LNCAP (cell line): ENCODE measurements around the gene SRGAP3.

Experiments used
- TF ChIP-seq, protein P1 (sequence below): fragments of 450-650 bp; IDR thresholded peaks from 2 replicates; pipeline ENCODE4 v1.5.1; 2017; ENCODE audit warnings: mild to moderate bottlenecking

The SRGAP3 gene

DNA sequence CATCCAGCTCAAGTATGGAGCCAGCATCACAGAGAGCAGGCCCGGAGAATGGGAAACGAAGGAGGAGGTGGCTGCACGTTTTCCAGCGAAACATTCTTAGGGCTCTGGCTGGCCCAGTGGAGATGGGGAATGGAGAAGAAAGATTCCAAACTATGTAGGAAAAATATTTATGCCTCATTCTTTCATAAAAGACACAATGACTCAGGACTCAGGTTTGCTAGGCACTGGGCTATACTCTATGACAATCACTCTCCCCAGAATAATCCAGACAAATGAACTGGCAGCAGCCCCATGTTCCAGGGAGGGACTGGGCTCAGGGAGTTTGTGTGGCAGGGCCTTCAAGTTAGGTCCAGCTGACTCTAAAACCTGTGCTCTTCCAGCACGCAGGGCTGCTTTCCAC, 175.4 kb downstream of the SRGAP3 start:
- TF ChIP-seq, protein P1, sequence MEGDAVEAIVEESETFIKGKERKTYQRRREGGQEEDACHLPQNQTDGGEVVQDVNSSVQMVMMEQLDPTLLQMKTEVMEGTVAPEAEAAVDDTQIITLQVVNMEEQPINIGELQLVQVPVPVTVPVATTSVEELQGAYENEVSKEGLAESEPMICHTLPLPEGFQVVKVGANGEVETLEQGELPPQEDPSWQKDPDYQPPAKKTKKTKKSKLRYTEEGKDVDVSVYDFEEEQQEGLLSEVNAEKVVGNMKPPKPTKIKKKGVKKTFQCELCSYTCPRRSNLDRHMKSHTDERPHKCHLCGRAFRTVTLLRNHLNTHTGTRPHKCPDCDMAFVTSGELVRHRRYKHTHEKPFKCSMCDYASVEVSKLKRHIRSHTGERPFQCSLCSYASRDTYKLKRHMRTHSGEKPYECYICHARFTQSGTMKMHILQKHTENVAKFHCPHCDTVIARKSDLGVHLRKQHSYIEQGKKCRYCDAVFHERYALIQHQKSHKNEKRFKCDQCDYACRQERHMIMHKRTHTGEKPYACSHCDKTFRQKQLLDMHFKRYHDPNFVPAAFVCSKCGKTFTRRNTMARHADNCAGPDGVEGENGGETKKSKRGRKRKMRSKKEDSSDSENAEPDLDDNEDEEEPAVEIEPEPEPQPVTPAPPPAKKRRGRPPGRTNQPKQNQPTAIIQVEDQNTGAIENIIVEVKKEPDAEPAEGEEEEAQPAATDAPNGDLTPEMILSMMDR: no peak

DNA sequence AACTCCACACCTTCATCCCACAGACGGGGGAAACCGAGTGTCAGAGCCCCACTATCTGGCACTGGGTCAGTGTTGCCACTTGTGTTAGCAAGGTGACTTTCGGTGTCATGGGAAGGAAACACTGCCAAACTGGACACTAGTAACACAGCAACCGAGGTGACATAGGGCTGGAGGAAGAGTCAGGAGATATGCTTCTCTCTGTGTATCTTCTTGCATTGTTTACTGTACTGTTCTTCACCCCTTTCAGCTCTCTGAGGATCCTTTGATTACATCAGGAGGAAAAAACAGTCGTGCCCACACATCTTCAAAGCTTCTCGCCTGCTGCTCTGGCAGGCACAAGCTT, 176.8 kb downstream of the SRGAP3 start:
- TF ChIP-seq, protein P1: no peak

DNA sequence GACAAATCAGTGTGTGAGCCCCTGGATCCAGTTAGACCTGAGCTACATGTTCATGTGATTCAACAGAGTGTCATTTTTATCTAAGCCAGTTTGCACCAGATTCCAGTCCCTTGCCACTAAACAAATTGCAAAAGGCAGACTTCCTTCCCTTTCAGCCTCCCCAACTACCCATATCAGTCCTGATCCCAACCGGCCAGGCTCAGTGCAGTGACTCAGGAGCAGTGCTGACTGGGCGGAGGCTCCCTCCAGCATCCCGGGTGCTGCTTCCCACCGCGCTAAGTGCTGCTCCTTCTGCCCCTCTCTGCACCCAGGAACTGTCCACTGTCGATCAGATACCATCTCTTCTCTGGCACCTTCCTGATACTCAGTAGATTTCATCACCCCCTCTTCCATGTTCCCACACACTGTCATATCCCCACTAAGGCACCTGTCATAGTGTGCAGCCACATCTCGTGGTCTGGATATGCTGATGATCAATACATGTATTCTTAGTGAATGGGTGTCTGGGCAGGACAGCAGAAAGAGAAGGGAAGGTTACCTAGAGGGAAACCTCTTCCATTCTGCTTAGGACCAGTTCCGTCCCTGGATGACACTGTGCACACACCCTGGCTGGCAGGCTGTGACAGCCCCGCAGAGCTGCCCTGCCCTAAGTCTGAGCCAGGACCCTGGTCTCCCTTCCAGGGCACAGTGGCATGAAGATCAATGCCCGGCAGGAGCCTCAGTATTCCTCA, 177.3 kb downstream of the SRGAP3 start:
- TF ChIP-seq, protein P1: no peak

DNA sequence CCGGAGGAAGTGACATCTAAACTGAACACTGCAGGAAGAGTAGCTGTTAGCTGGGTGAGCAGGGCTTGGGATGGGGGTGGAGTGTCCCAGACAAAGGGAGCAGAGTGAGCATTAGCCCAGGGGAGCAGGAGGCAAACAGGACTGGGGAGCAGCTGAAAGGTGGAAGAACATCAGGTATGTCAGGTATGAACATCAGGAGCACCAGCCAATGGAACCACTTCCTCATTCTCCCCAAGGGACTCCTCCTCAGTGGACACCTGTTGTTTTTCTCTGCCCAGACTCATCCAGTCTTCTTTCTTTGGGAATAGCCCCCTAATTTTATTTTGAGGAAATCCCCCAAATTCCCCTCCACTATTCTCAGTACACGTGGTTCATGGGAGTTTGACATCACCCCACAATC, 178.5 kb downstream of the SRGAP3 start:
- TF ChIP-seq, protein P1: no peak

DNA sequence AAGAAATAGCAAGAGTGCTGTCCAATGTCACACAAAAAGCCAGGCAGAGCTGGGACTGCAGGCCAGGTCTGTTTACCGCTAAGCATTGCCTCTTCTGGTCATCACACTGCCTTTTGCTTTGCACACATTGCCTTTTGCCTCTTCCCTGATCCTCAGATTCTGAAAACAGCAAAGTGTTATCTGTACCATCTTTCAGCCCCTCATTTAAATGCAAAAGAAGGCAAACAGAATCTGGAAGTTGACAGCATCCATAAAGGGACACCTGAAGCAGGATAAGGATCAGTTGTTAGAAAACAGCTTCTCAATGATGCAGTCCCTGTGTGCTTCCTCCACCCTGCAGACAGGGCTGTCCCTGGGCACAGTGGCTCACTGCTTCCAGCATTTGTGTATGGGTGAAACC, 179.5 kb downstream of the SRGAP3 start:
- TF ChIP-seq, protein P1: no peak

DNA sequence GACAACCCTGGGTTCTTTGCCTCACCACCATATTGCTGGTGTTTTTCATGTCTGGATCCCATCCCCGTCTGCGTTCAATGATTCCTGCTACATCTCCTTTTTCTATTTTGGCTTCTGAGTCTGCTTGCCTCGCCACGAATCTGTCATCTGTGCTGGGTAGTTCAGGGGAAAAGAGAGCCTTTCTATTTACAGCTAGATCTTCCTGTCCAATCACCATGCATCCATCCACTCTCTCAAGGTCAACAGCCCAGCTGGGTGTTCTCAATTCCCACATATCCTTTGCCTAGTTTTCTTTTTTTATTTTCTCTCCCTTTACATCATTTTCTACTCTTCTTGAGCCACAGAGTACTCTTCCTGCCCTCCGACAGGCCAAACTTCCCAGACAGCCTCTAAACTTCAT, 181.4 kb downstream of the SRGAP3 start:
- TF ChIP-seq, protein P1: no peak

DNA sequence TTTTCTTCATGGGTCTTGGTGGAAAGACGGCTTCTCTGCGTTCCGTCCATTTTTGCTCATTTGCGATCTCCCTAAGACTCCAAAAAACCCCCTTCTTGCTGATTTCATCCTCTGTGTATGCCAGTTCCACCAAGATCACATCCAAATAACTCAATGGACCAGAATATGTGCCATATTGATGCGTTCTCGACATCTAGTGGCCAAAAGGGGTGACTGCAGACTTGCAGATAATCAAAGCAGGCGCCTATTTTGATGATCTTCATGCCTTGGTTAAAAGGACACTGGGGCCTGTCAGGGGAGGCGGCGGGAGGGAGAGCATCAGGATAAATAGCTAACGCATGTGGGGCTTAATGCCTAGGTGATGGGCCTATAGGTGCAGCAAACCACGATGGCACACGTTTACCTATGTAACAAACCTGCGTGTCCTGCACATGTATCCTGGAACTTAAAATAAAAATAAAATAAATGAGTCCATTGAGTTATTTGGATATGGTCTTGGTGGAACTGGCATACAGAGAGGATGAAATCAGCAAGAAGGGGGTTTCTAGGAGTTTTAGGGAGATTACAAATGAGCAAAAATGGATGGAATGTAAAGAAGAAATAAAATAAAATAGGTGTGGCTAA, 182.0 kb downstream of the SRGAP3 start:
- TF ChIP-seq, protein P1: peak; percentile 96
